ENCODE data around the gene BAG3.

Gene BAG3

GRCh38 chr10:119668461-119668860 lies 17.3 kb downstream of the BAG3 start:
- no peak overlapping the region for H3K27ac ChIP-seq (ENCODE audit: low read depth, low read length)

GRCh38 chr10:119669331-119669730 lies 18.2 kb downstream of the BAG3 start:
- 94% methylated on average over 5 of the region's 5 CpGs for WGBS
- Histone ChIP-seq H3K4me1 (ENCODE audit: insufficient read depth, low read length) (peaks cover 26% of the 10 kb centered on the region), H3K4me3 (ENCODE audit: low read length) (no peak overlapping the region), H3K9me3 (ENCODE audit: insufficient read depth, low read depth, low read length) (no peaks in the 10 kb centered on the region), H3K36me3 (ENCODE audit: insufficient read depth, low read length) (peaks cover 34% of the 10 kb centered on the region), H3K27me3 (ENCODE audit: insufficient read depth, low read length) (no peaks in the 10 kb centered on the region), H3K9ac (ENCODE audit: low read depth, low read length) (no peak overlapping the region), H3K27ac (ENCODE audit: low read depth, low read length) (no peak overlapping the region)

More at GRCh38 chr10:119668461-119668860, 17.3 kb downstream of the BAG3 start:
- WGBS = 85% methylated on average over 6 of the region's 6 CpGs
- peaks cover 26% of the 10 kb centered on the region for H3K36me3 ChIP-seq (ENCODE audit: insufficient read depth, low read length)
- H3K9ac ChIP-seq (ENCODE audit: low read depth, low read length) = no peak overlapping the region
- H3K27me3 ChIP-seq (ENCODE audit: insufficient read depth, low read length) = no peaks in the 10 kb centered on the region
- H3K4me3 ChIP-seq (ENCODE audit: low read length) = no peak overlapping the region
- no peaks in the 10 kb centered on the region for H3K9me3 ChIP-seq (ENCODE audit: insufficient read depth, low read depth, low read length)
- peaks cover 25% of the 10 kb centered on the region for H3K4me1 ChIP-seq (ENCODE audit: insufficient read depth, low read length)

GRCh38 chr10:119669975-119670640 lies 18.9 kb downstream of the BAG3 start:
- H3K36me3 ChIP-seq (ENCODE audit: insufficient read depth, low read length) = peaks cover 40% of the 10 kb centered on the region
- WGBS = 96% methylated on average over 18 of the region's 18 CpGs

GRCh38 chr10:119670717-119671116 lies 19.5 kb downstream of the BAG3 start:
- Histone ChIP-seq H3K27ac (ENCODE audit: low read depth, low read length) (no peak overlapping the region), H3K36me3 (ENCODE audit: insufficient read depth, low read length) (peaks cover 40% of the 10 kb centered on the region), H3K4me3 (ENCODE audit: low read length) (no peak overlapping the region), H3K4me1 (ENCODE audit: insufficient read depth, low read length) (peaks cover 29% of the 10 kb centered on the region), H3K9ac (ENCODE audit: low read depth, low read length) (no peak overlapping the region), H3K27me3 (ENCODE audit: insufficient read depth, low read length) (no peaks in the 10 kb centered on the region), H3K9me3 (ENCODE audit: insufficient read depth, low read depth, low read length) (no peaks in the 10 kb centered on the region)
- 95% methylated on average over 3 of the region's 3 CpGs for WGBS

More at GRCh38 chr10:119669975-119670640, 18.9 kb downstream of the BAG3 start:
- peaks cover 26% of the 10 kb centered on the region for H3K4me1 ChIP-seq (ENCODE audit: insufficient read depth, low read length)
- no peak overlapping the region for H3K9ac ChIP-seq (ENCODE audit: low read depth, low read length)
- H3K9me3 ChIP-seq (ENCODE audit: insufficient read depth, low read depth, low read length) = no peaks in the 10 kb centered on the region
- H3K27me3 ChIP-seq (ENCODE audit: insufficient read depth, low read length) = no peaks in the 10 kb centered on the region
- H3K4me3 ChIP-seq (ENCODE audit: low read length) = no peak overlapping the region
- no peak overlapping the region for H3K27ac ChIP-seq (ENCODE audit: low read depth, low read length)

GRCh38 chr10:119671381-119671780 lies 20.2 kb downstream of the BAG3 start:
- no peak overlapping the region for H3K27ac ChIP-seq (ENCODE audit: low read depth, low read length)
- 89% methylated on average over 4 of the region's 4 CpGs for WGBS
- H3K36me3 ChIP-seq (ENCODE audit: insufficient read depth, low read length) = peaks cover 44% of the 10 kb centered on the region
- no peaks in the 10 kb centered on the region for H3K9me3 ChIP-seq (ENCODE audit: insufficient read depth, low read depth, low read length)
- peaks cover 29% of the 10 kb centered on the region for H3K4me1 ChIP-seq (ENCODE audit: insufficient read depth, low read length)
- no peak overlapping the region for H3K9ac ChIP-seq (ENCODE audit: low read depth, low read length)
- no peak overlapping the region for H3K4me3 ChIP-seq (ENCODE audit: low read length)
- H3K27me3 ChIP-seq (ENCODE audit: insufficient read depth, low read length) = no peaks in the 10 kb centered on the region

- H3K9ac ChIP-seq (ENCODE audit: low read depth, low read length) = no peak overlapping the region
- no peak overlapping the region for H3K4me3 ChIP-seq (ENCODE audit: low read length)
- peaks cover 27% of the 10 kb centered on the region for H3K4me1 ChIP-seq (ENCODE audit: insufficient read depth, low read length)
- 95% methylated on average over 23 of the region's 23 CpGs for WGBS
- no peaks in the 10 kb centered on the region for H3K27me3 ChIP-seq (ENCODE audit: insufficient read depth, low read length)
- H3K36me3 ChIP-seq (ENCODE audit: insufficient read depth, low read length) = peaks cover 54% of the 10 kb centered on the region
- no peaks in the 10 kb centered on the region for H3K9me3 ChIP-seq (ENCODE audit: insufficient read depth, low read depth, low read length)
- no peak overlapping the region for H3K27ac ChIP-seq (ENCODE audit: low read depth, low read length)
Measured at GRCh38 chr10:119672291-119672690, 21.1 kb downstream of the BAG3 start.

GRCh38 chr10:119673271-119673670 lies 22.1 kb downstream of the BAG3 start:
- no peaks in the 10 kb centered on the region for H3K9me3 ChIP-seq (ENCODE audit: insufficient read depth, low read depth, low read length)
- H3K27me3 ChIP-seq (ENCODE audit: insufficient read depth, low read length) = no peaks in the 10 kb centered on the region
- H3K36me3 ChIP-seq (ENCODE audit: insufficient read depth, low read length) = peaks cover 62% of the 10 kb centered on the region
- H3K9ac ChIP-seq (ENCODE audit: low read depth, low read length) = no peak overlapping the region
- no peak overlapping the region for H3K27ac ChIP-seq (ENCODE audit: low read depth, low read length)
- H3K4me1 ChIP-seq (ENCODE audit: insufficient read depth, low read length) = peaks cover 18% of the 10 kb centered on the region
- whole genome bisulfite sequencing = 59% methylated on average over 4 of the region's 4 CpGs
- no peak overlapping the region for H3K4me3 ChIP-seq (ENCODE audit: low read length)

GRCh38 chr10:119675483-119676170 lies 24.4 kb downstream of the BAG3 start:
- 81% methylated on average over 9 of the region's 9 CpGs for WGBS
- Histone ChIP-seq H3K4me1 (ENCODE audit: insufficient read depth, low read length) (peaks cover 17% of the 10 kb centered on the region; the same call in 1 of the 2 replicates), H3K9me3 (ENCODE audit: insufficient read depth, low read depth, low read length) (no peaks in the 10 kb centered on the region), H3K9ac (ENCODE audit: low read depth, low read length) (no peak overlapping the region), H3K27me3 (ENCODE audit: insufficient read depth, low read length) (no peaks in the 10 kb centered on the region), H3K4me3 (ENCODE audit: low read length) (no peak overlapping the region), H3K36me3 (ENCODE audit: insufficient read depth, low read length) (peaks cover 57% of the 10 kb centered on the region), H3K27ac (ENCODE audit: low read depth, low read length) (no peak overlapping the region)

GRCh38 chr10:119677126-119677525 lies 25.9 kb downstream of the BAG3 start:
- no peak overlapping the region for H3K9ac ChIP-seq (ENCODE audit: low read depth, low read length)
- peaks cover 49% of the 10 kb centered on the region for H3K36me3 ChIP-seq (ENCODE audit: insufficient read depth, low read length)
- no peak overlapping the region for H3K4me3 ChIP-seq (ENCODE audit: low read length)
- H3K4me1 ChIP-seq (ENCODE audit: insufficient read depth, low read length) = peaks cover 17% of the 10 kb centered on the region; the same call in 1 of the 2 replicates
- H3K27me3 ChIP-seq (ENCODE audit: insufficient read depth, low read length) = no peaks in the 10 kb centered on the region
- 98% methylated on average over 6 of the region's 6 CpGs for WGBS
- H3K27ac ChIP-seq (ENCODE audit: low read depth, low read length) = no peak overlapping the region
- no peaks in the 10 kb centered on the region for H3K9me3 ChIP-seq (ENCODE audit: insufficient read depth, low read depth, low read length)

- no peak overlapping the region for H3K9ac ChIP-seq (ENCODE audit: low read depth, low read length)
- no peaks in the 10 kb centered on the region for H3K9me3 ChIP-seq (ENCODE audit: insufficient read depth, low read depth, low read length)
- peaks cover 39% of the 10 kb centered on the region for H3K36me3 ChIP-seq (ENCODE audit: insufficient read depth, low read length)
- H3K27me3 ChIP-seq (ENCODE audit: insufficient read depth, low read length) = no peaks in the 10 kb centered on the region
- H3K27ac ChIP-seq (ENCODE audit: low read depth, low read length) = no peak overlapping the region
- WGBS = 93% methylated on average over 13 of the region's 13 CpGs
- H3K4me1 ChIP-seq (ENCODE audit: insufficient read depth, low read length) = peaks cover 14% of the 10 kb centered on the region; the same call in 1 of the 2 replicates
- H3K4me3 ChIP-seq (ENCODE audit: low read length) = no peak overlapping the region
Measured at GRCh38 chr10:119677904-119678755, 26.9 kb downstream of the BAG3 start.

GRCh38 chr10:119679480-119679829 lies 28.3 kb downstream of the BAG3 start:
- H3K9me3 ChIP-seq (ENCODE audit: insufficient read depth, low read depth, low read length) = no peaks in the 10 kb centered on the region
- H3K4me3 ChIP-seq (ENCODE audit: low read length) = no peak overlapping the region
- peaks cover 28% of the 10 kb centered on the region for H3K36me3 ChIP-seq (ENCODE audit: insufficient read depth, low read length)
- no peaks in the 10 kb centered on the region for H3K27me3 ChIP-seq (ENCODE audit: insufficient read depth, low read length)
- no peak overlapping the region for H3K27ac ChIP-seq (ENCODE audit: low read depth, low read length)
- 98% methylated on average over 5 of the region's 7 CpGs for WGBS
- peaks cover 10% of the 10 kb centered on the region; the same call in 1 of the 2 replicates for H3K4me1 ChIP-seq (ENCODE audit: insufficient read depth, low read length)
- no peak overlapping the region for H3K9ac ChIP-seq (ENCODE audit: low read depth, low read length)
